Measurements from ENCODE around the gene METTL2B. TPM values are rescaled to one million over a fixed set of nuclear protein-coding genes. Genes with fewer than 3 reads are reported as not detected.

The METTL2B gene
- total and polyA plus RNA-seq, 2 of the 13 experiments (the other 11 are each of a cell fraction or from before 2014, with no cell fraction given): 15.5 to 33.1 TPM

GRCh38 chr7:128447941-128448564 lies 28.5 kb upstream of the METTL2B start:
- WGBS (ENCODE audit: low lambda C conversion rate): 63% methylated on average over 4 of the region's 4 CpGs
- Histone ChIP-seq H3K9ac (ENCODE audit: insufficient read depth, low read depth, low read length) (no peak overlapping the region), H3K79me2 (ENCODE audit: insufficient read depth, low read length) (no peaks in the 10 kb centered on the region), H3K4me2 (ENCODE audit: low read depth, low read length) (no peak overlapping the region), H3K9me3 (ENCODE audit: low read length) (no peaks in the 10 kb centered on the region), H3K27ac (ENCODE audit: extremely low read length, insufficient read depth, low read length) (no peak overlapping the region), H3K27me3 (ENCODE audit: control insufficient read depth in 1 of 2, insufficient read depth in 2 of 2, low read length in 2 of 2) (peaks cover 0 to 18% of the 10 kb centered on the region in 2 experiments; a peak in 3 of 5 replicates), H3K4me1 (ENCODE audit: insufficient read depth, low read length) (peaks cover 32% of the 10 kb centered on the region), H2AFZ (ENCODE audit: low read length) (no peak overlapping the region), H3K36me3 (replicated peaks in 1 of 2; ENCODE audit: control insufficient read depth in 1 of 2, insufficient read depth in 2 of 2, low read length in 2 of 2) (no peaks in the 10 kb centered on the region), H4K20me1 (ENCODE audit: insufficient read depth, low read length) (no peaks in the 10 kb centered on the region), H3K4me3 (replicated peaks in 1 of 3; ENCODE audit: insufficient read depth in 1 of 3, low read depth in 2 of 3, low read length in 3 of 3) (no peak overlapping the region)
- BruUV-seq (replicated peaks): no TSS peak
- in situ Hi-C loops (cut with HindIII; ENCODE audit: extremely low pct_ligation_motif_present, low pct_unique_long_range_greater_than_20kb): loop anchor here (25.0 kb wide), 1 partner anchor 439 kb away; no protein-coding TSS in a partner anchor
- intact Hi-C loops (cut with micrococcal nuclease; ENCODE audit: unreplicated experiment): no loop called here
- ATAC-seq: no peak
- no peak for FAIRE-seq
- ChIA-PET CTCF (ENCODE audit: low intra/inter-chr PET ratio, low total read pairs) (no interaction called here), POLR2A (no interaction called here)
- DNase-seq (ENCODE audit: low spot score): no peak
- TF ChIP-seq ZNF276 (CRISPR knock-in tag; IDR thresholded peaks at IDR 0.05; ENCODE audit: low read depth) (no peak), ZMYM3 (CRISPR knock-in tag; IDR thresholded peaks at IDR 0.05) (no peak), UBTF (CRISPR knock-in tag; IDR thresholded peaks at IDR 0.05) (no peak)
